K562 (cell line): ENCODE measurements around the gene HDAC9. TPM values are rescaled to one million over a fixed set of nuclear protein-coding genes. Genes with fewer than 3 reads are reported as not detected.

Experiments
- ATAC-seq: fragments of 200-7000 bp; cut with Tn5 transposase; 3 replicates; pipeline ENCODE4 v1.9.1; 2020; ENCODE audit warnings: moderate library complexity
- BruUV-seq: library from RNA; stranded (reverse); fragments of 400-500 nt; replicated peaks from 2 replicates; lab custom pipeline; 2021; lab: Mats Ljungman, UMichigan
- CTCF ChIA-PET: fragments of 300-600 bp; formaldehyde crosslinking; extraction: SDS; loops from one replicate; lab custom pipeline; 2021; ENCODE audit warnings: low intra/inter-chr PET ratio; lab: Yijun Ruan, JAX
- POLR2A ChIA-PET: fragments of 300-600, 350-650 bp; sonication (Branson Sonifier 250); formaldehyde crosslinking; extraction: SDS; loops from one replicate; lab custom pipeline; 2021; ENCODE audit warnings: antibody characterized with exemption, inconsistent platforms; lab: Yijun Ruan, JAX
- DNase-seq, 4 experiments: peaks; one replicate each; pipeline versions ENCODE4 v3.0.0 to v3.0.0-alpha.2; 2011 to 2018; ENCODE audit warnings: low spot score in 3 of 4, mixed read lengths in 3 of 4; ENCODE audit errors: extremely low read depth in 1 of 4
- FAIRE-seq: peaks from 2 replicates; lab custom pipeline; 2011; peaks lifted over from hg19 to GRCh38; lab: Jason Lieb, UNC
- H2AFZ ChIP-seq: 2 replicates; pipeline ENCODE4 v1.6.0; 2011; ENCODE audit warnings: low read depth, low read length, control low read depth, inconsistent platforms
- H3K27ac ChIP-seq: fragments of 200-600 bp; 3 replicates; pipeline ENCODE4 v1.8.0; 2011; ENCODE audit warnings: low read depth, mild to moderate bottlenecking, control low read depth, inconsistent platforms, low read length, moderate library complexity, mixed read lengths; ENCODE audit errors: extremely low read depth
- H3K27me3 ChIP-seq, 2 experiments: fragments of 300-600 bp in 1 of 2; 2 replicates in 1 of 2; 3 replicates in 1 of 2; pipeline versions ENCODE4 v1.6.0 to v1.8.0; 2011; ENCODE audit warnings: inconsistent platforms in 2 of 2, low read length in 2 of 2, mild to moderate bottlenecking in 1 of 2, mixed read lengths in 1 of 2, moderate library complexity in 1 of 2; ENCODE audit not compliant: control insufficient read depth in 2 of 2, insufficient read depth in 2 of 2
- H3K36me3 ChIP-seq: fragments of 300-600 bp; 3 replicates; pipeline ENCODE4 v1.8.0; 2011; ENCODE audit warnings: mild to moderate bottlenecking, low read length, inconsistent platforms; ENCODE audit not compliant: control insufficient read depth, insufficient read depth
- H3K4me1 ChIP-seq, 2 experiments: fragments of 200-600 bp in 1 of 2; replicated peaks in 1 of 2; 2 replicates in 1 of 2; 3 replicates in 1 of 2; pipeline versions ENCODE4 v1.5.1 to v1.8.0; 2011; ENCODE audit warnings: inconsistent platforms in 2 of 2, low read length in 2 of 2, mild to moderate bottlenecking in 1 of 2, mixed read lengths in 1 of 2, moderate library complexity in 1 of 2; ENCODE audit not compliant: control insufficient read depth in 2 of 2, insufficient read depth in 2 of 2
- H3K4me2 ChIP-seq: 2 replicates; pipeline ENCODE4 v1.6.1; 2011; ENCODE audit warnings: low read length, control low read depth, inconsistent platforms, mixed read lengths; ENCODE audit not compliant: insufficient read depth
- H3K4me3 ChIP-seq: fragments of 200-600 bp; sonication (generic), shearing (Covaris generic); 2 replicates; pipeline ENCODE4 v1.5.1; 2016; ENCODE audit warnings: control low read depth, inconsistent platforms
- H3K79me2 ChIP-seq: fragments of 200-600 bp; 3 replicates; pipeline ENCODE4 v1.8.0; 2011; ENCODE audit warnings: low read length, inconsistent platforms; ENCODE audit not compliant: control insufficient read depth, insufficient read depth
- H3K9ac ChIP-seq, 2 experiments: 2 replicates each; pipeline versions ENCODE4 v1.6.0 to v1.6.1; 2011; ENCODE audit warnings: low read depth in 2 of 2, low read length in 2 of 2, control low read depth in 1 of 2, inconsistent platforms in 1 of 2, mild to moderate bottlenecking in 1 of 2, mixed read lengths in 1 of 2; ENCODE audit not compliant: insufficient read depth in 1 of 2
- H3K9me1 ChIP-seq: one replicate; pipeline ENCODE4 v1.6.0; 2011; ENCODE audit warnings: inconsistent platforms, mild to moderate bottlenecking, low read length, moderate library complexity; ENCODE audit not compliant: control insufficient read depth, insufficient read depth
- H3K9me3 ChIP-seq: replicated peaks from 2 replicates; pipeline ENCODE4 v1.5.1; 2011; ENCODE audit warnings: low read depth, low read length, inconsistent platforms; ENCODE audit not compliant: control insufficient read depth, insufficient read depth
- H4K20me1 ChIP-seq: replicated peaks from 2 replicates; pipeline ENCODE4 v1.6.1; 2011; ENCODE audit warnings: low read length, inconsistent platforms, mixed read lengths; ENCODE audit not compliant: control insufficient read depth, insufficient read depth
- CBFB ChIP-seq: sonication (generic); formaldehyde crosslinking; IDR thresholded peaks from 2 replicates; pipeline ENCODE4 v1.4.0; 2020; ENCODE audit warnings: mild to moderate bottlenecking, missing genetic modification reagents
- CHD2 ChIP-seq: IDR thresholded peaks from 2 replicates; pipeline ENCODE4 v1.6.1; 2011; ENCODE audit warnings: low read depth, low read length
- CREB1 ChIP-seq, 2 experiments: sonication (generic) in 1 of 2; formaldehyde crosslinking in 1 of 2; IDR thresholded peaks; 2 replicates each; pipeline versions ENCODE4 v1.6.1 to v1.8.0; 2012 to 2022; ENCODE audit warnings: inconsistent platforms in 1 of 2, mild to moderate bottlenecking in 1 of 2, missing genetic modification reagents in 1 of 2, moderate library complexity in 1 of 2
- DDX20 ChIP-seq: fragments of 450-650 bp; IDR thresholded peaks from 2 replicates; pipeline ENCODE4 v1.6.1; 2016; ENCODE audit warnings: missing genetic modification characterization, low read depth, mild to moderate bottlenecking, missing compliant biosample characterization, moderate library complexity
- FOS ChIP-seq: IDR thresholded peaks from 3 replicates; pipeline ENCODE4 v1.6.1; 2011; ENCODE audit not compliant: insufficient read length; ENCODE audit errors: extremely low read depth
- FOSL1 ChIP-seq: fragments of 200-800 bp; sonication (Bioruptor generic); conservative IDR thresholded peaks from 2 replicates; pipeline ENCODE4 v1.6.1; 2016; ENCODE audit warnings: missing genetic modification characterization, missing compliant biosample characterization
- LCOR ChIP-seq: sonication (generic); formaldehyde crosslinking; IDR thresholded peaks from 2 replicates; pipeline ENCODE4 v1.8.0; 2022; ENCODE audit warnings: mild to moderate bottlenecking, missing genetic modification reagents
- MTA1 ChIP-seq: fragments of 450-650 bp; IDR thresholded peaks from 2 replicates; pipeline ENCODE4 v1.6.1; 2017; ENCODE audit warnings: borderline replicate concordance
- NFE2 ChIP-seq: IDR thresholded peaks from 2 replicates; pipeline ENCODE4 v1.6.1; 2014; ENCODE audit warnings: antibody characterized with exemption, low read depth
- NFYB ChIP-seq: IDR thresholded peaks from 2 replicates; pipeline ENCODE4 v1.6.1; 2011; ENCODE audit warnings: mild to moderate bottlenecking, moderate library complexity; ENCODE audit not compliant: insufficient read length; ENCODE audit errors: extremely low read depth
- NR2C2 ChIP-seq, 2 experiments: fragments of 200-800 bp in 1 of 2; sonication (Bioruptor generic) in 1 of 2; sonication (generic) in 1 of 2; formaldehyde crosslinking in 1 of 2; IDR thresholded peaks; 2 replicates each; pipeline versions ENCODE4 v1.6.1 to v1.8.0; 2016 to 2022; ENCODE audit warnings: mild to moderate bottlenecking in 1 of 2, missing compliant biosample characterization in 1 of 2, missing genetic modification characterization in 1 of 2, missing genetic modification reagents in 1 of 2
- PBX2 ChIP-seq, 2 experiments: IDR thresholded peaks in 1 of 2; conservative IDR thresholded peaks in 1 of 2; 2 replicates each; pipeline ENCODE4 v1.6.1; 2016; ENCODE audit warnings: low read depth in 2 of 2, mild to moderate bottlenecking in 1 of 2, missing compliant biosample characterization in 1 of 2, missing genetic modification characterization in 1 of 2, moderate library complexity in 1 of 2
- PKNOX1 ChIP-seq: fragments of 450-650 bp; IDR thresholded peaks from 2 replicates; pipeline ENCODE4 v1.6.1; 2016
- PREB ChIP-seq: sonication (generic); formaldehyde crosslinking; IDR thresholded peaks from 2 replicates; pipeline ENCODE4 v1.8.1; 2023; ENCODE audit warnings: mild to moderate bottlenecking, missing genetic modification reagents
- STAG1 ChIP-seq: sonication (generic); formaldehyde crosslinking; IDR thresholded peaks from 2 replicates; pipeline ENCODE4 v1.5.0; 2020; ENCODE audit warnings: missing genetic modification reagents, borderline replicate concordance
- ZNF165 ChIP-seq: fragments of 250-450 bp; sonication (Bioruptor Pico); IDR thresholded peaks from 2 replicates; pipeline ENCODE4 v1.4.0; 2020; ENCODE audit warnings: borderline replicate concordance
- ZNF24 ChIP-seq: fragments of 450-650 bp; IDR thresholded peaks from 2 replicates; pipeline ENCODE4 v1.6.1; 2016
- WGBS: fragments of 100-300 bp; shearing (Covaris generic); methylation state at CpG from one replicate; pipeline ENCODE4 v1.1.6; 2016; ENCODE audit warnings: low coverage, mixed read lengths; ENCODE audit not compliant: insufficient coverage; ENCODE audit errors: missing lambda C conversion rate; 5-methylcytosine and 5-hydroxymethylcytosine counted together
- in situ Hi-C: fragments of 300-500 bp; cut with MboI; formaldehyde crosslinking; loops from 4 replicates; pipeline ENCODE4 v1.15.0; 2018; ENCODE audit warnings: inconsistent platforms, mixed read lengths
- intact Hi-C: fragments of 100-400 bp; cut with micrococcal nuclease; formaldehyde crosslinking; loops from 2 replicates; pipeline ENCODE4 v1.14.2; 2022
- polyA plus RNA-seq, 8 experiments: library from polyadenylated mRNA; depleted of rRNA in 4 of 8; stranded (reverse) in 5 of 8; unstranded in 3 of 8; fragments of >200 nt; fragmentation: Nextera tagmentation in 2 of 8; fragmentation: Illumina TruSeq in 1 of 8; extraction: Ambion mirVana in 2 of 8; extraction: Trizol in 1 of 8; gene quantifications; 2 replicates each; pipeline versions ENCODE4 v1.2.1 to v1.2.3, GENCODE V29; 2011 to 2014; ENCODE audit warnings: inconsistent platforms in 1 of 8, missing spikeins in 1 of 8
- total RNA-seq, 7 experiments: library from RNA; depleted of rRNA in 6 of 7; stranded (reverse); fragments of >200 nt in 6 of 7; fragmentation: Illumina TruSeq in 2 of 7; extraction: Trizol in 2 of 7; gene quantifications; 2 replicates each; pipeline versions ENCODE4 v1.2.1 to v1.2.3, GENCODE V29; 2011 to 2021; ENCODE audit warnings: low replicate concordance in 1 of 7

HDAC9 gene
- total and polyA plus RNA-seq, 9 of the 15 experiments (the other 6 are each of a cell fraction or from before 2014, with no cell fraction given): 0.08 to 0.91 (median 0.33) TPM

- H3K79me2 ChIP-seq: no peaks in the 10 kb centered on the region
- CTCF ChIA-PET: no interaction called here
- no TSS peak for BruUV-seq
- no peak overlapping the region for H3K27ac ChIP-seq
- FAIRE-seq (no peak), DNase-seq (no peak), ATAC-seq (no peak)
- 0% methylated on average over 7 of the region's 7 CpGs for WGBS
- no peak overlapping the region for H3K4me3 ChIP-seq
- H3K27me3 ChIP-seq: no peaks in the 10 kb centered on the region
- in situ Hi-C loops (no loop called here), intact Hi-C loops (no loop called here)
- H3K9me3 ChIP-seq: no peaks in the 10 kb centered on the region
- H3K4me1 ChIP-seq: no peaks in the 10 kb centered on the region
- H2AFZ ChIP-seq: no peak overlapping the region
- H3K4me2 ChIP-seq: no peak overlapping the region
- H3K9me1 ChIP-seq: no peaks in the 10 kb centered on the region
- H3K9ac ChIP-seq: no peak overlapping the region
- POLR2A ChIA-PET: no interaction called here
- H3K36me3 ChIP-seq: no peaks in the 10 kb centered on the region
- H4K20me1 ChIP-seq: no peaks in the 10 kb centered on the region
- TF ChIP-seq NR2C2 (CRISPR knock-in tag; IDR thresholded peaks at IDR 0.05) (no peak), NR2C2 (tag; IDR thresholded peaks at IDR 0.05) (no peak), MTA1 (no peak), PREB (CRISPR knock-in tag) (no peak), FOSL1 (tag) (no peak), ZNF24 (no peak), DDX20 (tag) (no peak), ZNF165 (CRISPR knock-in tag) (no peak), CREB1 (IDR thresholded peaks at IDR 0.05) (no peak), CREB1 (CRISPR knock-in tag; IDR thresholded peaks at IDR 0.05) (no peak), LCOR (no peak), CBFB (CRISPR knock-in tag) (no peak), FOS (no peak), STAG1 (no peak), CHD2 (no peak), PKNOX1 (no peak), NFE2 (no peak), PBX2 (CRISPR knock-in tag; IDR thresholded peaks at IDR 0.05; ENCODE audit: low read depth) (no peak), PBX2 (tag; conservative IDR thresholded peaks at IDR 0.05; ENCODE audit: low read depth) (no peak), NFYB (no peak)
Observed at GRCh38 chr7:18590241-18590640, 94.7 kb downstream of the HDAC9 start.
